Measurements from ENCODE around the gene HIP1.
"Not testable (repeated sequence)": the region's sequence is repeated elsewhere in the genome, so short reads cannot be mapped to it uniquely, and the experiment has no call there.

HIP1 gene

GRCh38 chr7:75734586-75735458 lies 3.9 kb downstream of the HIP1 start:
- Mint-ChIP-seq H3K27ac (no peak overlapping the region), H3K4me1 (ENCODE audit: low read depth in 2 of 2) (peaks cover 31 to 36% of the 10 kb centered on the region in 2 donors), H3K36me3 (ENCODE audit: insufficient read depth) (peaks cover 11% of the 10 kb centered on the region), H3K27me3 (no peaks in the 10 kb centered on the region), H3K4me3 (no peak overlapping the region), H3K9me3 (no peaks in the 10 kb centered on the region)
- no peak for ATAC-seq (replicated peaks)
- DNase-seq = no peak

- H3K4me3 Mint-ChIP-seq = no peak overlapping the region
- H3K36me3 Mint-ChIP-seq (ENCODE audit: insufficient read depth) = peaks cover 6% of the 10 kb centered on the region
- H3K9me3 Mint-ChIP-seq = no peaks in the 10 kb centered on the region
- ATAC-seq (replicated peaks) (no peak), DNase-seq (no peak)
- H3K27me3 Mint-ChIP-seq = no peaks in the 10 kb centered on the region
- H3K4me1 Mint-ChIP-seq (ENCODE audit: low read depth in 2 of 2) = peaks cover 34 to 40% of the 10 kb centered on the region in 2 donors
- H3K27ac Mint-ChIP-seq = peak overlapping the region; percentile 16 to 20
These were observed 5.7 kb downstream of the HIP1 start for GRCh38 chr7:75732764-75733630.

GRCh38 chr7:75732016-75732521 lies 6.7 kb downstream of the HIP1 start:
- DNase-seq (no peak), ATAC-seq (replicated peaks) (no peak)
- H3K9me3 Mint-ChIP-seq = no peaks in the 10 kb centered on the region
- H3K4me1 Mint-ChIP-seq (ENCODE audit: low read depth in 2 of 2) = peaks cover 36 to 41% of the 10 kb centered on the region in 2 donors
- peak overlapping the region in 1 of 2 donors; percentile 41 for H3K27ac Mint-ChIP-seq
- H3K27me3 Mint-ChIP-seq = no peaks in the 10 kb centered on the region
- H3K4me3 Mint-ChIP-seq = no peak overlapping the region
- peaks cover 6% of the 10 kb centered on the region for H3K36me3 Mint-ChIP-seq (ENCODE audit: insufficient read depth)

GRCh38 chr7:75729851-75730274 lies 8.9 kb downstream of the HIP1 start:
- Mint-ChIP-seq H3K36me3 (ENCODE audit: insufficient read depth) (peaks cover 6% of the 10 kb centered on the region), H3K27me3 (no peaks in the 10 kb centered on the region), H3K4me1 (ENCODE audit: low read depth in 2 of 2) (peaks cover 36% of the 10 kb centered on the region in 2 donors), H3K27ac (peak overlapping the region; percentile 39 to 86), H3K9me3 (no peaks in the 10 kb centered on the region), H3K4me3 (peak overlapping the region; percentile 71 to 83)
- ATAC-seq (replicated peaks) (no peak), DNase-seq (peak in 1 of 3 experiments; percentile 27)

- Mint-ChIP-seq H3K4me3 (peak overlapping the region; percentile 71 to 83), H3K27me3 (no peaks in the 10 kb centered on the region), H3K36me3 (ENCODE audit: insufficient read depth) (peaks cover 3% of the 10 kb centered on the region), H3K27ac (peak overlapping the region; percentile 85 to 93), H3K4me1 (ENCODE audit: low read depth in 2 of 2) (peaks cover 27 to 32% of the 10 kb centered on the region in 2 donors), H3K9me3 (no peaks in the 10 kb centered on the region)
- peak; percentile 66 to 71 (median 66) for DNase-seq
- ATAC-seq (replicated peaks) = peak; percentile 92
These were observed 10.7 kb downstream of the HIP1 start for GRCh38 chr7:75727881-75728593.

- not testable (repeated sequence) for H3K36me3 Mint-ChIP-seq (ENCODE audit: insufficient read depth); H3K9me3 Mint-ChIP-seq; H3K27me3 Mint-ChIP-seq; DNase-seq; ATAC-seq (replicated peaks)
- Mint-ChIP-seq H3K4me1 (ENCODE audit: low read depth in 2 of 2) (peaks cover 23 to 29% of the 10 kb centered on the region in 2 donors), H3K4me3 (peak overlapping the region; percentile 71 to 83), H3K27ac (peak overlapping the region; percentile 85 to 93)
These were observed 11.4 kb downstream of the HIP1 start for GRCh38 chr7:75727351-75727750.

- H3K4me1 Mint-ChIP-seq (ENCODE audit: low read depth in 2 of 2) = peaks cover 19 to 24% of the 10 kb centered on the region in 2 donors
- DNase-seq (no peak), ATAC-seq (replicated peaks) (no peak)
- H3K9me3 Mint-ChIP-seq = no peaks in the 10 kb centered on the region
- peaks cover 3% of the 10 kb centered on the region for H3K36me3 Mint-ChIP-seq (ENCODE audit: insufficient read depth)
- no peak overlapping the region for H3K27ac Mint-ChIP-seq
- H3K4me3 Mint-ChIP-seq = no peak overlapping the region
- H3K27me3 Mint-ChIP-seq = no peaks in the 10 kb centered on the region
These were observed 13.4 kb downstream of the HIP1 start for GRCh38 chr7:75725306-75725705.

GRCh38 chr7:75723444-75723843 lies 15.3 kb downstream of the HIP1 start:
- Mint-ChIP-seq H3K27ac (no peak overlapping the region), H3K4me3 (no peak overlapping the region)
- ATAC-seq (replicated peaks) = no peak

GRCh38 chr7:75722373-75722772 lies 16.4 kb downstream of the HIP1 start:
- H3K9me3 Mint-ChIP-seq = no peaks in the 10 kb centered on the region
- H3K4me1 Mint-ChIP-seq (ENCODE audit: low read depth in 2 of 2) = peaks cover 1 to 3% of the 10 kb centered on the region in 2 donors
- H3K27ac Mint-ChIP-seq = no peak overlapping the region
- H3K4me3 Mint-ChIP-seq = no peak overlapping the region
- DNase-seq (no peak), ATAC-seq (replicated peaks) (no peak)
- no peaks in the 10 kb centered on the region for H3K36me3 Mint-ChIP-seq (ENCODE audit: insufficient read depth)
- H3K27me3 Mint-ChIP-seq = no peaks in the 10 kb centered on the region

More at GRCh38 chr7:75723444-75723843, 15.3 kb downstream of the HIP1 start:
- Mint-ChIP-seq H3K9me3 (no peaks in the 10 kb centered on the region), H3K4me1 (ENCODE audit: low read depth in 2 of 2) (peaks cover 6 to 11% of the 10 kb centered on the region in 2 donors), H3K36me3 (ENCODE audit: insufficient read depth) (peaks cover 3% of the 10 kb centered on the region), H3K27me3 (no peaks in the 10 kb centered on the region)
- no peak for DNase-seq

GRCh38 chr7:75721922-75722321 lies 16.8 kb downstream of the HIP1 start:
- not testable (repeated sequence) for DNase-seq; H3K4me3 Mint-ChIP-seq; ATAC-seq (replicated peaks); H3K9me3 Mint-ChIP-seq; H3K27me3 Mint-ChIP-seq; H3K27ac Mint-ChIP-seq; H3K36me3 Mint-ChIP-seq (ENCODE audit: insufficient read depth); H3K4me1 Mint-ChIP-seq (ENCODE audit: low read depth in 2 of 2)

GRCh38 chr7:75721426-75721825 lies 17.3 kb downstream of the HIP1 start:
- no peak overlapping the region for H3K4me3 Mint-ChIP-seq
- H3K27me3 Mint-ChIP-seq = no peaks in the 10 kb centered on the region
- no peaks in the 10 kb centered on the region for H3K9me3 Mint-ChIP-seq
- no peak for DNase-seq
- peaks cover 1 to 3% of the 10 kb centered on the region in 2 donors for H3K4me1 Mint-ChIP-seq (ENCODE audit: low read depth in 2 of 2)
- ATAC-seq (replicated peaks) = no peak
- no peak overlapping the region for H3K27ac Mint-ChIP-seq
- no peaks in the 10 kb centered on the region for H3K36me3 Mint-ChIP-seq (ENCODE audit: insufficient read depth)

GRCh38 chr7:75719626-75720025 lies 19.1 kb downstream of the HIP1 start:
- Mint-ChIP-seq H3K27me3 (no peaks in the 10 kb centered on the region), H3K27ac (peak overlapping the region in 1 of 2 donors; percentile 17), H3K9me3 (no peaks in the 10 kb centered on the region), H3K36me3 (ENCODE audit: insufficient read depth) (no peaks in the 10 kb centered on the region), H3K4me3 (no peak overlapping the region), H3K4me1 (ENCODE audit: low read depth in 2 of 2) (peaks cover 1 to 7% of the 10 kb centered on the region in 2 donors)
- ATAC-seq (replicated peaks) = no peak
- DNase-seq = no peak

All from effector memory CD8-positive, alpha-beta T cell (primary cell).